Left ventricle myocardium superior (tissue), 1 donor: Measurements from ENCODE around the gene EVI5L. TPM values are rescaled to one million over a fixed set of nuclear protein-coding genes. Genes with fewer than 3 reads are reported as not detected.

Experiments used
- total RNA-seq: library from RNA; stranded (reverse); fragmentation: NEBNext Ultra II Directional; extraction: Animal tissue kit (Norgen Biotek cat#: 25700); gene quantifications from one replicate; pipeline ENCODE4 v1.2.1, GENCODE V29; 2021
- donor health status: DM: no; HTN: yes; CAD: no; lungs with severe emphysema.

Gene EVI5L
- total RNA-seq, 1 donor from 2014 or later, result 23.5 TPM

Other genes starting within 250 kb of the EVI5L start
- gene CAMSAP3, start 234.4 kb upstream of the EVI5L start, total RNA-seq, result 2.6 TPM
- gene XAB2, start 200.7 kb upstream of the EVI5L start, total RNA-seq, result 27.5 TPM
- 206 TPM for gene PET100, start 200.4 kb upstream of the EVI5L start, total RNA-seq
- gene PCP2, start 196.5 kb upstream of the EVI5L start, total RNA-seq, result 6.5 TPM
- 9.7 TPM for gene STXBP2, start 193.1 kb upstream of the EVI5L start, total RNA-seq
- gene RETN, start 161.2 kb upstream of the EVI5L start, total RNA-seq, result not detected
- gene MCEMP1, start 153.1 kb upstream of the EVI5L start, total RNA-seq, result 0.72 TPM
- gene TRAPPC5, start 149.4 kb upstream of the EVI5L start, total RNA-seq, result 111 TPM
- gene FCER2, start 128.1 kb upstream of the EVI5L start, total RNA-seq, result 0.17 TPM
- gene CLEC4G, start 98.1 kb upstream of the EVI5L start, total RNA-seq, result 0.42 TPM
- gene CD209, start 82.7 kb upstream of the EVI5L start, total RNA-seq, result 10.0 TPM
- not detected for gene CLEC4M, start 67.0 kb upstream of the EVI5L start, total RNA-seq
- gene PRR36, start 44.2 kb downstream of the EVI5L start, total RNA-seq, result 0.15 TPM
- gene LRRC8E, start 58.3 kb downstream of the EVI5L start, total RNA-seq, result 3.1 TPM
- gene MAP2K7, start 73.7 kb downstream of the EVI5L start, total RNA-seq, result 30.4 TPM
- 11.4 TPM for gene TGFBR3L, start 84.6 kb downstream of the EVI5L start, total RNA-seq
- 9.7 TPM for gene SNAPC2, start 90.1 kb downstream of the EVI5L start, total RNA-seq
- gene CTXN1, start 95.9 kb downstream of the EVI5L start, total RNA-seq, result 0.20 TPM
- gene TIMM44, start 113.4 kb downstream of the EVI5L start, total RNA-seq, result 115 TPM
- 53.3 TPM for gene ELAVL1, start 175.4 kb downstream of the EVI5L start, total RNA-seq
- gene CCL25, start 222.5 kb downstream of the EVI5L start, total RNA-seq, result not detected